GM21825 (cell line): ENCODE data around the gene CHCHD3.
A peak's percentile ranks its signal among the peaks of the same experiment; 100 is the strongest.

ENCODE experiments used
- ATAC-seq: cut with Tn5 transposase; IDR thresholded peaks from one replicate; pipeline ENCODE4 v1.9.1; 2021; ENCODE audit warnings: mild to moderate bottlenecking, moderate library complexity; ENCODE audit not compliant: unreplicated experiment

CHCHD3 gene

DNA sequence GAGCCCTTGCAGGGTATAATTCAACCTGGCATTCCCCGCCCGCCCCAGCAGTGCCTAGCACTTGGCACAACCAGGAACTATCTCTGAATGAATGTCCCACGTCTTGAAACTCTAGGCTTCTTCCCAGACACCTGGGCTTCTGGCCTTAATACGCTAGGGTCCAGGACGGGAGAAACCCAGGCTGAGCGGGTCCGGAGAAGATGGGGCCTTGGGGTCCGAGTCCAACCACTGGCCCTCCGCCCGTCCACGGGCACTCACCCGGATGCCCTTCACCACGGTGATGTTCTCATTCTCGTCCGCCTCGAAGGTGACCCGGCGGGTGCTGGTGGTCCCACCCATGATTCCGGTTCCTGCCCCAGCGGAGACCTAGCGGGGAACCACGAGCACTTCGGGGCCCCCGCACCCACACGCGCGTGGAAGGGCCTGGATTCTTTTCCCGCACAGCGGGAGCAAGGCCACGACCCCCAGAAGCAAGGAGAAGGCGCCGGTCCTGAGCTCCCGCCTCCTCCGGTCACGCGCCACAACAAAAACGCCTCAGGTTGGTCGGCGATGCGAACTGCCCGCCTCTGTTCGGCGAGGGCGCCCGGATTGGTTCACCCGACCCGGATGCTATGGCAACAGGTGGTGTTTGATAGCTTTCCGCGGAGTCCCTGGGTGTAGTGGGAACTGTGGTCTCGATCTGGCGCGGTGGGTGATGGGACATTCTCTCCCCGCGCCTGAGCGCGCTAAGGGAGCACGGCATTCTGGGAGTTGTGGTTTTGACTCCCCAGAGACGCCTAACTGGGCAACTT is at the start of gene CHCHD3:
TSS of gene CHCHD3 (minus strand) at position 492 of the 791 bp plus-strand sequence. CDS start at position 339, 153 bp downstream.
- ATAC-seq = peak; percentile 100

DNA sequence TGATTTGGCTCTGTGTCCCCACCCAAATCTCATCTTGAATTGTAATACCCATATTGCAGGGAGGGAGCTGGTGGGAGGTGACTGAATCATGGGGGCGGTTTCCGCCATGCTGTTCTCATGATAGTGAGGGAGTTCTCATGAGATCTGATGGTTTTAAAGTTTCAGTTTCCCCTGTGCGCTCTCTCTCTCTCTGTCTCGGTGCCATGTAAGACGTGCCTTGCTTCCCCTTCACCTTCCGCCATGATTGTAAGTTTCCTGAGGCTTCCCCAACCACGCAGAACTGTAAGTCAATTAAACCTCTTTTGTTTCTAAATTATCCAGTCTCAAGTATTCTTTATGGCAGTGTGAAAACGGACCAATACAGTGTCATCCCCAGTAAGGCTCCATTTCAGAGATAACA is 48.3 kb upstream of the CHCHD3 start:
- no peak for ATAC-seq

DNA sequence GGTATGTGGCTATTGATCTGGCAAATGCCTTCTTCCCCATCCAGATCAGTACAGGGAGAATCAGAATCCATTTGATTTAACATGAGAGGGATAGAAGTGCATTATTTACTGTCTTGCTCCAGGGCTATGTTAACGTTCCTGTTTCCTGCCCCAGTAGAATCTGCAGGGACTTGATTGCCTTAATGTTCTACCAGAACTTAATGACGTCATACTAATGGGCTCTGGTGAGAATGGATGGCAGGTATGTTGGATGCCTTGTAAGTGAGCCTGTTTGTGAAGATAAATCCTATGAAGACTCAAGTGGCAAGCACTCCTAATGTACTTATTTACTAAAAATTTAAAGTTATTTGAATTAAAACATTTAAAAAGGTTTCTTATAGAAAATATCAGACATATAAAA is 44.5 kb upstream of the CHCHD3 start:
- no peak for ATAC-seq

DNA sequence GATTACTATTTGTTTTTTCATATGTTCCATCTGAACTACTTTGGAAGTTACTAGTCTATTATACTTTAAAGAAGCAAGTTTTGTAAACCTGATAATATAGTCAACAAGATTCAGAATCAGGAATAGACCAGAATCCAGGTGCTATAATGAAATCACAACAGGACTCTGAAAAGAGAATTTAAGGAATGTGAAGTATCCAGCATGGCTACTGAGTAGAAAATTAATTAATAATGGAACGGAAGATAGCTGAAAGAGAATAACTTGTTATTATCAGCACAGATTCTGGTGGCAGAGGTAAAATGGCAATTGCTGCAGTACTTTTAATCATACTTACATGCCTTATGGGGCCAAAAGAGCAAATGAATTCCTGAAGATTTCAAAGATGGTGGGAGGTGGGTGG is 43.1 kb upstream of the CHCHD3 start:
- no peak for ATAC-seq

DNA sequence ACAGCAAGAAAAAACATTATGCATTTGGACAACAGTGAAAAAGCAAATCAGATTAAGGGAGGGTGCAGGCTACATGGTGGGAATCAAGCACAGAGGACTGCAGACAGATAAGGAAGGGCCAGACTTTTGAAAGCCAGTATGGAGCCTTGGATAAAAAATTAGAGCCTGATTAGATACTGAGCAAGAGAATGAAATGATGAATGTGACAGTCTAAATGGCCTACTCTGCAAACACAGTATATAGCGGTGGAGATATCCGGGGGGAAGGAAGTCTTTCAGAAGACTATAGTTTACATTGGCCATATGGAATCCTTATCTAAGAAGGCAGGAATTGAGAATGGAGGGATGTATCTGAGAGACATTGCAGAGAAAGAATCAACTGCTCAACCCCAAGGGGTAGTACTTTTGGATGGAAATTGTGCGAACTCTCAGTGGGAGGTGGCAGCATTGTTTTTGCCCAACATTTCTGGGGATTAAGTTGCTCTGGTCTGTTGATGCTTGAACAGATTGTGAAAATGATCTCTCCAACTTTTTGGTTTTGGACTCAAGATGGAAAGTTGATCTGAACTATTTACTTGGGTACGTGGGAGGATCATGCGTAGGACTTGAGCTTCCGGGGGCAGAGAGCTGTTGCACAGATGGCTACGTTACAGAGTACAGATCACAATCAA is 39.4 kb upstream of the CHCHD3 start:
- ATAC-seq = no peak

GRCh38 chr7:133119067-133119466 is 37.2 kb upstream of the CHCHD3 start:
- ATAC-seq = no peak

DNA sequence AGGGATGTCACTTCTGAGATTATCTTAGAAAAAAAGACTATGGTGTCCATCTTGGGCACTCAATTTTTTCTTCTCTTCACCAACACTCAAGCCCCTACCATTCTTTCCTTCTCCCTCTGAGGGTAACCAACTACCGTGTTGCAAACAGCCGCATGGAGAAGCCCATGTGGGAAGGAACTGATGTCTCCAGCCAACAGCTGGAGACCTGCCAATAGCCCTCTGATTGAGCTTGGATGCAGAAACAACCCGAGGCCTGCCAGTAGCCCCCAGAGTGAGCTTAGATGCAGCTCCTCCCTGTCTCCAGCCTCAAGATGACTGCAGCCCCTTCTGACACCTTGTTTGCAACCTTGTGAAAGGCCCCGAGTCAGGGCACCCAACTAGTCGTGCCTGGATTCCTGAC is 36.4 kb upstream of the CHCHD3 start:
- ATAC-seq = no peak

GRCh38 chr7:133117452-133117851 is 35.6 kb upstream of the CHCHD3 start:
- no peak for ATAC-seq

- no peak for ATAC-seq
These were observed 33.7 kb upstream of the CHCHD3 start for GRCh38 chr7:133115596-133115995.

DNA sequence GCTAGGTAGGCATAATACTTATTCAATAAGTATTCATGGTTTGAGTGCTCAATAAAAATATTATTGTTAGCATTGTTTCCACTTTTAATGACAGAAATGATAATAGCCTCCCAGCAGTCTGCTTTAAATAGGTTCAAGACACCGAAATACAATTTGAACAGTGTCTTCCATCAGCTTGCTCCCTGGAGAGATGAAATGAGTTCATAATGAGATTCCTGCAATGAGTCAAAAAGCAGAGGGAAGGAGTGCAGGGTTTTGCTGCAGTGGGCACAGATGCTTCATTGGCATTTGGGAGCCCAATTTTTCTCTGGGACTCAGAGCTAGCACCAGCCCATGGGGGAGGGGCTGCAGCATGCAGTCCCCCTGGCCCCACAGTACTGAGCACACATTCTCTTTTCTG is 32.6 kb upstream of the CHCHD3 start:
- ATAC-seq = no peak

DNA sequence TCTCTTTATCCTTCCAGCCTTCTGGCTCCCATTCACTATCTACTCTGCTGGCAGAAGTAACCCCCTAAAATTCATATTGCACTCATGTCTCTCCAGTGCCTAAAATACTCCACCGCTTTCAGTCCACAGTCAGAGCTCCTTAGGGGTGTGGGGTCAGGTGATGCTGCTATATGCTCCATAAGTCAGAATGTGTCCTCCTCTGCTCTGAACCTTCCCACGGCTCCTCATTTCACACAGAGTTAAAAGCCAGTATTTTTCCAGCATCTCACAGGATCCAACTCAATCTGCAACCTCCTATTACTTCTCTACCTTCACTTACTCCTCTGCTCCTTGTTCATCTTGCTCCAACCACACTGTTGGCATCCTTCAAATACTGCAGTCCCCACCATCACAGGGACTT is 31.1 kb upstream of the CHCHD3 start:
- ATAC-seq = no peak

DNA sequence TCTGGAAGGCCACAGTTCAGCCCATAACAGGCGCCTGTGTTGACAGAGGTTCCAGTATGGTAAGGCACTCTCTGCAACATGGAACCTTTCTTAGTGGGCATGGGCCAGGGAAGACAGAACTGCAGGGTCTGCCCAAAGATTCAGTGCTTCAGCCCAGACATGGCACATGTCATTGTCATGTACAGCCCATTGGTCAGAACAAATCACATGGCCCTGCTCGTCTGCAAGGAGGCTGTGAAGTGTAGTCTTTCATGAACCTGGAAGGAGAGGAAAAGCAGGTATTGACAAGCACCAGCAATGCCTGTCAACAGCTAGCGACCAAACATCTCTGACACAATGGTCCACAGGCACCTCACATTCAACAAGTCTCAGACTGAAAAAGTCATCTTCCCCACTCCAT is 30.4 kb upstream of the CHCHD3 start:
- ATAC-seq = no peak

GRCh38 chr7:133110312-133110711 is 28.4 kb upstream of the CHCHD3 start:
- no peak for ATAC-seq

- no peak for ATAC-seq
These were observed 27.9 kb upstream of the CHCHD3 start for GRCh38 chr7:133109816-133110215.

GRCh38 chr7:133108023-133108422 is 26.1 kb upstream of the CHCHD3 start:
- no peak for ATAC-seq

GRCh38 chr7:133102276-133103060 is 20.6 kb upstream of the CHCHD3 start:
- no peak for ATAC-seq

- ATAC-seq = no peak
These were observed 17.9 kb upstream of the CHCHD3 start for GRCh38 chr7:133099633-133100286.

- ATAC-seq = no peak
These were observed 13.3 kb upstream of the CHCHD3 start for GRCh38 chr7:133095119-133095671.

GRCh38 chr7:133091943-133092464 is 10.1 kb upstream of the CHCHD3 start:
- ATAC-seq = no peak

DNA sequence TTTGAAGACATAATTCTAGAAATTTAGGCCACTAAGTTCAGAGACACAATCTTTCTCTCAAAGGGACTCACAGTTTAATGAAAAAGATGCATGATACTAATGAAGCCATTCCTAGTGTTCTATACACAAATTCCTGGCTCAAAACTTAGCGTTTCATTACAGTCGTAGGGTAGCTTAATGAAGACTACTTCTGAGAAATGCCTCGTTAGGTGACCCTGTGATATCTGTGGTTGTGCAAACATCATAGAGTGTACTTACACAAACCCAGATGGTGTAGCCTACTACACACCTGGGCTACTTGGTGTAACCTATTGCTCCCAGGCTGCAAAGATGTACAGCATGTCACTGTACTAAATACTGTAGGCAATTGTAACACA is 488 bp upstream of the CHCHD3 start:
- peak; percentile 0 for ATAC-seq
